Renal cortical epithelial cell (primary cell): ENCODE results near the gene ACKR2. TPM values are rescaled to one million over a fixed set of nuclear protein-coding genes. Genes with fewer than 3 reads are reported as not detected.

Experiments used
- total RNA-seq: library from RNA; depleted of rRNA; stranded (reverse); fragments of >200 nt; gene quantifications from 2 replicates; pipeline ENCODE4 v1.2.3, GENCODE V29; 2014

ACKR2 gene
- total RNA-seq, 1 donor from 2014 or later = 2.9 TPM

Other genes with a start within 250 kb of the ACKR2 start
- 66.1 and 108 TPM in 2 replicates for gene SEC22C, start 227.5 kb upstream of the ACKR2 start, total RNA-seq
- gene SS18L2, start 218.6 kb upstream of the ACKR2 start, total RNA-seq = 16.2 and 34.2 TPM in 2 replicates
- 22.9 and 68.4 TPM in 2 replicates for gene NKTR, start 208.8 kb upstream of the ACKR2 start, total RNA-seq
- 16.7 and 39.2 TPM in 2 replicates for gene ZBTB47, start 155.7 kb upstream of the ACKR2 start, total RNA-seq
- gene KLHL40, start 123.9 kb upstream of the ACKR2 start, total RNA-seq = not detected in 2 replicates
- not detected in 2 replicates for gene HHATL, start 106.6 kb upstream of the ACKR2 start, total RNA-seq
- gene CCDC13, start 36.2 kb upstream of the ACKR2 start, total RNA-seq = 0.17 and 2.8 TPM in 2 replicates
- 367 and 566 TPM in 2 replicates for gene HIGD1A, start 5.0 kb upstream of the ACKR2 start, total RNA-seq
- 0.35 and 0.55 TPM in 2 replicates for gene CYP8B1, start 66.4 kb downstream of the ACKR2 start, total RNA-seq
- gene ZNF662, start 96.7 kb downstream of the ACKR2 start, total RNA-seq = 1.6 and 4.9 TPM in 2 replicates
- gene GASK1A, start 169.9 kb downstream of the ACKR2 start, total RNA-seq = 0.25 and 0.87 TPM in 2 replicates